Ishikawa (cell line): Measurements from ENCODE around the gene ARID1B.

ENCODE experiments used
- CEBPB ChIP-seq: IDR thresholded peaks from 2 replicates; pipeline ENCODE4 v1.6.1; 2012
- CREB1 ChIP-seq: IDR thresholded peaks from 2 replicates; pipeline ENCODE4 v1.6.1; 2012; ENCODE audit warnings: low read depth
- EGR1 ChIP-seq: IDR thresholded peaks from 2 replicates; pipeline ENCODE4 v1.6.1; 2012
- EP300 ChIP-seq: IDR thresholded peaks from 2 replicates; pipeline ENCODE4 v1.6.1; 2012; ENCODE audit warnings: borderline replicate concordance
- FOXM1 ChIP-seq: IDR thresholded peaks from 2 replicates; pipeline ENCODE4 v1.6.1; 2012; ENCODE audit warnings: low read depth, borderline replicate concordance
- MAX ChIP-seq: IDR thresholded peaks from 2 replicates; pipeline ENCODE4 v1.6.1; 2012
- NFIC ChIP-seq: IDR thresholded peaks from 2 replicates; pipeline ENCODE4 v1.6.1; 2012
- RAD21 ChIP-seq: IDR thresholded peaks from 2 replicates; pipeline ENCODE4 v1.6.1; 2012; ENCODE audit warnings: low read depth
- REST ChIP-seq: IDR thresholded peaks from 2 replicates; pipeline ENCODE4 v1.6.1; 2012; ENCODE audit warnings: low read depth, mild to moderate bottlenecking
- TAF1 ChIP-seq: IDR thresholded peaks from 2 replicates; pipeline ENCODE4 v1.6.1; 2012; ENCODE audit warnings: low read depth, mild to moderate bottlenecking
- TCF12 ChIP-seq: IDR thresholded peaks from 2 replicates; pipeline ENCODE4 v1.6.1; 2012; ENCODE audit warnings: low read depth
- TEAD4 ChIP-seq: IDR thresholded peaks from 2 replicates; pipeline ENCODE4 v1.6.1; 2012
- USF1 ChIP-seq: IDR thresholded peaks from 2 replicates; pipeline ENCODE4 v1.6.1; 2012
- YY1 ChIP-seq: IDR thresholded peaks from 2 replicates; pipeline ENCODE4 v1.6.1; 2012; ENCODE audit warnings: low read depth
- ZBTB7A ChIP-seq: IDR thresholded peaks from 2 replicates; pipeline ENCODE4 v1.6.1; 2012; ENCODE audit warnings: low read depth

ARID1B gene

GRCh38 chr6:157089258-157089657 is 312.1 kb downstream of the ARID1B start:
- TF ChIP-seq YY1 (no peak), NFIC (no peak)

- TF ChIP-seq RAD21 (no peak), FOXM1 (no peak), REST (no peak)
These were observed 312.7 kb downstream of the ARID1B start for GRCh38 chr6:157089851-157090250.

GRCh38 chr6:157090736-157091135 is 313.6 kb downstream of the ARID1B start:
- TF ChIP-seq YY1 (no peak), REST (no peak), NFIC (no peak), FOXM1 (no peak), TCF12 (no peak), RAD21 (no peak), MAX (no peak), EP300 (no peak), EGR1 (no peak), TAF1 (no peak), TEAD4 (no peak), USF1 (no peak), CEBPB (no peak), CREB1 (no peak), ZBTB7A (no peak)

GRCh38 chr6:157091243-157091642 is 314.1 kb downstream of the ARID1B start:
- no peak for TF ChIP-seq EGR1
- no peak for TF ChIP-seq USF1
- TF ChIP-seq NFIC, result no peak
- no peak for TF ChIP-seq YY1
- no peak for TF ChIP-seq FOXM1
- no peak for TF ChIP-seq TCF12
- TF ChIP-seq EP300, result no peak
- TF ChIP-seq REST, result no peak
- no peak for TF ChIP-seq TEAD4
- TF ChIP-seq MAX, result no peak
- no peak for TF ChIP-seq TAF1
- no peak for TF ChIP-seq RAD21
- no peak for TF ChIP-seq ZBTB7A

GRCh38 chr6:157091856-157092460 is 314.8 kb downstream of the ARID1B start:
- TF ChIP-seq EGR1 (no peak), EP300 (no peak), TEAD4 (no peak), CREB1 (no peak), CEBPB (no peak), MAX (no peak), TCF12 (no peak), YY1 (no peak), NFIC (no peak)
